HG03025 (cell line): ENCODE measurements around the gene ATF6.
"Not testable (repeated sequence)": the region's sequence is repeated elsewhere in the genome, so short reads cannot be mapped to it uniquely, and the experiment has no call there.

Experiments used
- ATAC-seq: cut with Tn5 transposase; IDR thresholded peaks from one replicate; pipeline ENCODE4 v1.9.1; 2021; ENCODE audit warnings: mild to moderate bottlenecking, moderate library complexity; ENCODE audit not compliant: unreplicated experiment, low FRiP score

Gene ATF6

DNA sequence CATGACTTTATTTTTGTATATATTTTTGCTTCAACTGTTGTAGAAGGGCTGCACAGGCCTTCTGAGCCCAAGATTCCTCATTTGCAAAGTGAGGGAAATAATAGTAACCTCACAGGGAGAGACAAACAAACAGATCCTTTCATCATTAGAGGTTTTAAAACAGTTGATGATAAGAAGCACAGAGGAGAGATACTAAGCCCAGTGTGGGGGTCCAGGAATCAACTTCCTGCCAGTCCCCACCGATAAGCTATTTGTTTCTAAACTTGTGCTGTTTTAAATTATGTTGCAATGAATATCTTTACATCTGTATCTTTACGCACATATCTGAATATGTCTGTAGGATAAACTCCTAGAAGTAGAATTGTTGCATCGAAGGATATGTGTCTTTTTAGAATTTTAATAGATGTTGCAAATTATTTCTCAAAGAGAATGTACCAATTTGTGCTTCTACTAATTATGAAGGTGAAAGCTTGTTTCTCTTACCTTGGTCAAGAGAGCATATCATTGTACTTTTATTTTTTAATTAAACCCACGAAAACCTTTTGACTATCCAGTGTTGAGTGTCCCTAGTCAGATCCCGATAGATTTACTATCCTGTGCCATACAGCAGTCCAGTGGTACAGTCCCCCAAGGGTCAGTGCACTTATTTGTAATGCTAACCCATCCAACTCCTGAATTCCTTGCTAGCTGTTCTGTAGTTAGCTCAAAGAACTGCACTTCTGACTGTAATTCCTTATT lies 34.0 kb upstream of the ATF6 start:
- ATAC-seq, result no peak

DNA sequence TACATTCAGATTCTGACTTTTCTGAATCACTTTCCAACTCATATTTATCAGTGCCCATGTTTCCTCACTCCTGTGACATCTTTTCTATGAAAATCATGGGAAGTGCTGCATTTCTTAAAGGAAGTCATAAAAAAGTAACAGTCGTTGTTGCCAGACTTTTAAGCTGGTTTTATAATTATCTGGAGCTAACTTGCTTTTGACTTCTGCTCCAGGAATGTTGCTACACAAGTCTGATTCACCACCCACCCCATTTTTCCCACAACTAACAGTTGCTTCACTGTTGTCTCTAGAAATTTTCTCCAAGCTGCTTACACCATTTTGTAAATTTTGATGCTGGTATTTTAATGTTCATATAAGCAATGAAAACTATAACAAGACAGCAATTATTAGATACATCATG lies 32.6 kb upstream of the ATF6 start:
- ATAC-seq, result no peak

DNA sequence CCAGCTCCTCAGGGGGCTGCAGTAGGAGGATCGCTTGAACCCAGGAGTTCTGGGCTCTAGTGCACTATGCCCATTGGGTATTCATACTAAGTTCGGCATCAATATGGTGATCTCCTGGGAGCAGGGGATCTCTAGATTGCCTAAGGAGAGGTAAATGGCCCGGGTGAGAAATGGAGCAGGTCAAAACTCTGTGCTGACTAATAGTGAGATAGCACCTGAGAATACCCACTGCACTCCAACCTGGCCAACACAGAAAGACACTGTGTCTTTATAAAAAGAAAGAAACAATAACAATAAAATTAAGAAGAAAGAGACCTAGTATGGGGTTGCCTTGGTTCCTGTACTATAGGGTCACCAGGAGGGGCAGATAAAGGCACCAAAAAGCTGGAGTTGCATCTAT lies 30.3 kb upstream of the ATF6 start:
- ATAC-seq, result no peak

DNA sequence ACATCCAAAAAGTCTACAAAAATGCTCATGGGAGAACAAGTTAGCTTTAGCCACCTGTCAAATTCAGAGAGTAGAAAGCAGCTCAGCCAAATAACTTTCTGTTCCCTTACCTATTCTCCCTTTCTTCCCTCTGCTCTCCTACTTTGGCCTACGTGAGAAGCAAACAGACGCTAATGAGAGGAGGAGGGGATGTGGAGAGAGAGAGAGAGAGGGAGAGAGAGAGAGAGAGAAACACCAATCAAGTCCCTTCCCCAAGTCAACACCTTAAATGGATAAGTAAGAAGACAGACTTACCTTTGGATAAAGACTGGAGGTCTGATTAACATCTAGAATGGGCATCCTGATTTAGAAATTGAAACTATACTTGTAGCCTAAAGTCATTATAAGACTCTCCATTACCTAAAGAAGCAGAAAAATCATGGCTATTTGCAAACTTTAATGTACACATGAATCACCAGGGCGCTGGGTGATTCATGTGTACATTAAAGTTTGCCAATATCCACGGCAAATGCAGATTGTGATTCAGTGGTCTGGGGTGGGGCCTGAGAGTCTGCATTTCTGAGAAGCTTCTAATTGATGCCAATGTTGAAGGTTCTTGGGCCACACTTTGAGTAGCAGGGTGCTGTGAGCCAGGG lies 29.7 kb upstream of the ATF6 start:
- no peak for ATAC-seq

DNA sequence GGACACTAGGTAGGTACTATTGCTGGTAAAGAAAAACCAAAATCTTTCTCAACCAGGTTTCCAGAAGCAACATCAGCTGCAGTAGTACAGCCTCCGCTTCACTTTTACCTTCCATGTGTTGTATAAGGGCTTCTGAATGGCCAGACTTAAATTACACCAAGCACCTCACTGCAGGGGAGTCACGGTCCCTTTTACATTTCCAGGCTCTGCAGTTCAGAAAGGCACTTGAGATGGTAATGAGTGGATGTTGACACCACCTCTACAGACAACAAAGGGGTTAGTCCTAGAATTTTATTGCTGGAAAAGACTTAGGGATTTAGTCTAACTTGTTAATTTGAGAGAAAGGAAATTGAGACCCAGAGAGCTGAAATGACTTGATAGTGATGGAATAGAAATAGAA lies 28.5 kb upstream of the ATF6 start:
- ATAC-seq, result no peak

DNA sequence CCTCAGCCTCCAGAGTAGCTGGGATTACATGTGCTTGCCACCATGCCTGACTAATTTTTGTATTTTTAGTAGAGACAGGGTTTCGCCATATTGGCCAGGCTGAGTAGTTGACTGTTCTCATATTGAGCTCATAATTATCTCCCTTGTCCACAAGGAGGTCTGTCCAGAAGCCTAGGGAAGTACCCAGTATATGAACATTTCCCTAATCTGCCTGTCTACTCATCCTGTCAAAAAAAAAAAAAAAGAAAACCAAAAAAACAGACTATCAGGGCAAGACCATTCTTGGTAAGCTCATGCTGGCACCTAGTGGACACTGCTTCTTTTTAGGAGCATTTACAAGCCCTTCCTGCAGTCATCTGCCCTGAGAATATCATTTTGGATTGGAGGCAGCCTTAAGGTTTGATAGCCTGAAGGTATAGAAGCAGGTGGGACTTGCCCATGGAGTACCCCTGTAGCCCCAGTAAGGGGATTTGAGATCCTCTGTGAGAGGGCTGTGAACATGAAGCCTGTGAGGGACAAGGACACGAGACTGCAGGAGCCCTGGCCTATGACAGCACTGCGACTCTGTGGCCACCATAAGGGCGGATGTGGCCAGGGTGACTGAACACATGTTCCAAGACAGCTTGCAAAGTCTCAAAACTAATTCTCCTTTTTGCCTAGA lies 27.4 kb upstream of the ATF6 start:
- no peak for ATAC-seq

DNA sequence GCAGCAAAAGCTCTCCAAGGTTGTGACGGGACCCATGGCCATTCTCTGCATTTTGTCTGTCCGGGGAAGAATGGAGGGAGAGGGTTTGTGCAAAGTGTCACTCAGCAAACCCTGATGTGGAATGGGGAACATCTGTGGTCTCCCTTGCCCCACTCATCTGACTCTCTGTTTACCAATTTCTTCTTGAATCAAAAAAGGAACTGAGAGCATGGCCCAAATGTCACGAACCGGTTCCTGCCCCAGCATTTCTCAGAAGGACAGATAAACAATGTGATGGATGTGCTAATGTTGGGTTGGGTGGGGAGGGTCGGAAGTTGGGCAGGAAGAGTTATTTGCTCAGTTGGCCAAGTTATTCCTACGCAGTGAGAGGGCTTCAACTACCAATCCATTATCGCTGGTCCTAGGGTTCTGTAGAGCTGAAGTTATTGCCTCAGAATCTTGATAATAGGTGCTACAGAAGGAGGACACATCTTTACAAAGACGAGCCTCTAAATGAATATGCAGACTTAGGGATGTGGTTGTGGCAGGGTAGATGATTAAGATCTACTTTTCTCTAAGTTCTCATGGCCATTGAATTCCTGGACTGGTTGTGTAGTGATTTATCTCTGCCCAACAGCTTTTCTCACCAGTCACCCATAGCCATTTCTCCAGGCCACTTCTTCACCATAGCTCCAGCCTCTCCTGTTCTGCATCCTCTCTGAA lies 26.1 kb upstream of the ATF6 start:
- no peak for ATAC-seq

DNA sequence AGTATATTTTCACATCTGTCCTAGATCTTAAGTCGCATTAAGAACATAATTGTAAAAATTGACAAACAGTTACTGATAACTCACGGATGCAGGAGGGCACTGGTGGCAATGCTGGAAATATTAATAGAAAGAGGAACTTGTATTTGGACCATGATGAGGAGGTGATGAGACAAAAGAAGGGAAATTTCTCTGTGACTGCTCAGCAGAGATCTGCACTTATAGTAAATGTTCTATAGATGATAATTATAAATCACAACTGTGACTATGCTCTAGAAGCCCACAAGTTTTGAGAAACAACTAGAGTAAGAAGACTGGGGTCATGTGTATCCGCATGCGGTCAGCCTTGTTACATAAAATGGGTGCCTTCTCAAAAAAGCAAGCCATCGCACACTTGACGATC lies 25.2 kb upstream of the ATF6 start:
- ATAC-seq, result no peak

DNA sequence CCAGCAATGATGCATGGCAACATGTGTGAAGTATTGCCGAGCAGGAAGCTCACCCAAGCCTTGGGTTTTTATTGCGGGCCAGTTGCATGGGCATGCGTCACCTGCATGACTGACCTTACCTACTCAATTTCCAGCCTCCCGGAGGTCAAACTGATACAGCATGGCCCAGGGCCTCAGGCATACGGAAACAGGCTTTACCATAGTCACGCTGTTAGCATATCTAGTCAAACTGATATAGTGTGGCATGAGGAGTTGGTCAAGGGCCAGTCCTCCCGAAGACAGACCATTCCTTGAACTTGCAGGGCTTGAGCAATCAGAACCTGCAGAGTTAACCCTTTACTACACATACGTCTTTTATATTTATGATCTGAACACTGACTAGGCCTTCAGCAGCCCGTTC lies 22.9 kb upstream of the ATF6 start:
- ATAC-seq, result no peak

DNA sequence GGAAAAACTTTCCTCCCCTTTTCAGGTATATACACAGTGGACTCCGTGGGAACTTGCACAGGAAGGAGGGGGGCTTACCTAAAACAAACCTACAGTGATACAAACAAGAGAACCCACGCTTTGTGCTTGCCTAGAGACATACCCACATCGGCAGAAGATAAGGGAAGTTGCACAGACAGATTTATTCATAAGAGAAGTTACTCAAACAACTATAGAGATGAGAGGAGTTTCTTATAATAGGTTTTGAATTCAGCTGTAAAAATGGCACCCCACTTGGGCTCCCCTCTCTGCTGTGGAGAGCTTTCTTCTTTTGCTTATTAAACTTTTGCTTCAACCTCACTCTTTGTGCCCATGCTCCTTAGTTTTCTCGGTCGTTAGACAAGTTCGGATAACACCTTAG lies 18.3 kb upstream of the ATF6 start:
- ATAC-seq, result no peak

DNA sequence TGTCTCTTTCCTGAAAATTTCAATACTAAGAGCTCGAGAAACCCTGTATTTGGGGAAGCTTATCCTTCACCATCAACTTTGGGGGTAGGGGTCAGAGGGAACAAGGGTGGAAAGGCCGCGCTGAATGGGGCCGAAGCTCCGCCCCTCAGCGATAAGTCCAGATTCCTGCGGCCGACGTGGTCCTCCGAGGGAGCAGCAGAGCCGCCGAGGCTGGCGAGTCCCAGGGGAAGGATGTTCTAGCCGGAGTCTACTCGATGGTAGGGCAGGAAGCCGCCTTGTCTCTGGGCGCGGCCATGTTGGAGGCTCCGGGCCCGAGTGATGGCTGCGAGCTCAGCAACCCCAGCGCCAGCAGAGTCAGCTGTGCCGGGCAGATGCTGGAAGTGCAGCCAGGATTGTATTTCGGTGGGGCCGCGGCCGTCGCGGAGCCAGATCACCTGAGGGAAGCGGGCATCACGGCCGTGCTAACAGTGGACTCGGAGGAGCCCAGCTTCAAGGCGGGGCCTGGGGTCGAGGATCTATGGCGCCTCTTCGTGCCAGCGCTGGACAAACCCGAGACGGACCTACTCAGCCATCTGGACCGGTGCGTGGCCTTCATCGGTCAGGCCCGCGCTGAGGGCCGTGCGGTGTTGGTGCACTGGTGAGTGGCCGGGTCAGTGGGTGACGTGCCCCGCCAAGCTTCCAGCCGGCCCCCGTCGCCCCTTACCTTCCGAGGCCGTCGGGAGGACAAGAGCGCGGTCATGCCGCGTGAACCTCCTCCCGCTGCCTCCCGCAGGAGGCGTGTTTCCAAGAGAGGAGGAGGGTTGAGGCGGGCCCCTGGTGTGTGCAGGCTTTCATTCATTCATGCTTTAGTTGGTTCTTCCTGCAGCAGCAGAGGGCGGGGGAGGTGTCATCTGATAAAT lies 16.4 kb upstream of the ATF6 start, which contains the start of gene DUSP12:
TSS of gene DUSP12 (plus strand) at position 278 of the 899 bp plus-strand sequence. CDS start at position 294, 16 bp downstream.
- peak; percentile 80 for ATAC-seq

DNA sequence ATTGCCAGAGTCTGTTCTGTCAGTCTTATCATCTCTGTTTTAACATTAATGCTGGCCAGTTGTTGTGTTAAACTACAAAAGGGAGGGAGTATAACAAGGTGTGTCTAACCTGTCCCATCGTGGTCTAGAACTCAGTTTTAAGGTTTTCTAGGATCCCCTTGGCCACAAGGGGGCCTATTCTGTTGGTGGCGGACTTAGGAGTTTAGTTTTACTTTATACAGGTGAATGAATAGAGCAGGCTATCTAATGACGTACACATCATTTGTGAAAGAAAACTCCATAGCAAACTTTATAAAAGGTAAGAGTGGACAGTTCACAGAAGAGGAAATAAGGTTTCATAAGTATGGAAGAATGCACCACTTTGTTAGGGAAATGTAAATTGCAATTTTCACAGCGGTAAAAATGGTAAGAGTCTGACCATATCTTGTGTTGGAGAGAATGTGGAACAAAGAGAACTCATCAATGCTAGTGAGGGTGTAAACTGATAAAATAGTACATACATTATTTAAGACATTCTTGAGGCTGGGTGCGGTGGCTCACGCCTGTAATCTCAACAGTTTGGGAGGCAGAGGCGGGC lies 2.5 kb upstream of the ATF6 start:
- no peak for ATAC-seq

DNA sequence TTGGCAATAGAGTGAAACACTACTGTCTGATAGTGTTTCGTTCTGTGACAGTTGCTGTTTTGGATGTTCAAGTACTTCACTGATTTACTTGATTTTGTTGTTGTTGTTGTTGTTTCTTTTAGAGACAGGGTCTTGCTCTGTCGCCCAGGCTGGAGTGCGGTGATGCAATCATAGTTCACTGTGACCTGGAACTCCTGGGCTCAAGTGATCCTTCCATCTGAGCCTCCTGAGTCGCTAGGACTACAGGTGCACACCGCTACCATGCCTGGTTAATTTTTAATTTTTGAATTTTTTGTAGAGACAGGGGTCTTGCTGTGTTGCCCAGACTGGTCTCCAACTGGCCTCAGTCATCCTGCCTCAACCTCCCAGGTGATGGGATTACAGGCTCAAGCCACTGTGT lies 2.3 kb downstream of the ATF6 start:
- no peak for ATAC-seq

DNA sequence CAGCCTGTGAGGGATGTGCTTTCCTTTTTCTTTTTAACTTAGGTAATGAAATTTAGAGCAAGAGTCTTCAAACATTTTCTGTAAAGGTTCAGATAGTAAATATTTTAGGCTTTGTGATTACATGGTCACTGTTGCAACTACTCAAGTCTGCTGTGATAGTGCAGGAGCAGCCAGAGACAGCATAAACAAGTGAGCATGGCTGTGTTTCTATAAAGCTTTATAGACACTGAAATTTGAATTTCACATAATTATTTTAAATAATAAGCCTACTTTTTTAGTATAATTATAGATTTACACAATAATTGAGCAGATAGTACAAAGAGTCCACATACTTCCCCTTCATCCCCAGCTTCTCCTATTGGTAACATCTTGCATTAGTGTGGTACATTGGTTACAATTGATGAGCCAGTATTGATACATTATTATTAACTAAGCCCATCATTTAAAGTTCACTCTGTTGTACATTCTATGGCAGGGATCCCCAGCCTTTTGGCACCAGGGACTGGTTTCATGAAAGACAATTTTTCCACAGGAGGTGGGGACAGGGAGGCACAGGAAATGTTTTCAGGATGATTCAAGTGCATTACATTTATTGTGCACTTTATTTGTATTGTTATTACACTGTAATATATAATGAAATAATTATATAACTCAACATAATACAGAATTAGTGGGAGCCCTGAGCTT lies 3.0 kb downstream of the ATF6 start:
- no peak for ATAC-seq

DNA sequence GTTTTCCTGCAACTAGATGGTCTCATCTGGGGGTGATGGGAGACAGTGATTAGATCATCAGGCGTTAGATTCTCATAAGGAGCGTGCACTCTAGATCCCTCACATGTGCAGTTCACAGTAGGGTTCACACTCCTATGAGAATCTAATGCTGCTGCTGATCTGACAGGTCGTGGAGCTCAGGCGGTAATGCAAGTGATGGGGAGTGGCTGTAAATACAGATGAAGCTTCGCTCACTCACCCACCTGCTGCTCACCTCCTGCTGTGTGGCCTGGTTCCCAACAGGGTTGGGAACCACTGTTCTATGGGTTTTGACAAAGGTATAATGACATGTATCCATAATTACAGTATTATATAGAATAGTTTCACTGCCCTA lies 3.5 kb downstream of the ATF6 start:
- not testable (repeated sequence) for ATAC-seq

DNA sequence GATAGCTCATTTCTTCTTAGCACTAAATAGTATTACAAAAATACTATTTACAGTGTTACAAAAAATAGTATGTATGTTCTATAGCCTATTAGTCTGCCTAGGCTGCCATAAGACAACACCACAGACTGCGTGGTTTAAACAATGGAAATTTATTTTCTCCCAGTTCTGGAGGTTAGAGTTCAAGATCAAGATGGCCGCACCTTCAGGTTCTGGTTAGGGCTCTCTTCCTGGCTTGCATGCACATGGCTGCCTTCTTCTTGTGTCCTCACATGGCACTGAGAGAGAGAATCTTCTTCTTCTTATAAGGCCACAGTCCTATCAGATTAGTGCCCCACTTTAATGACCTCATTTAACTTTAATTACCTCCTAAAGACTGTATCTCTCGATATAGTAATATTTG lies 4.1 kb downstream of the ATF6 start:
- ATAC-seq, result no peak

DNA sequence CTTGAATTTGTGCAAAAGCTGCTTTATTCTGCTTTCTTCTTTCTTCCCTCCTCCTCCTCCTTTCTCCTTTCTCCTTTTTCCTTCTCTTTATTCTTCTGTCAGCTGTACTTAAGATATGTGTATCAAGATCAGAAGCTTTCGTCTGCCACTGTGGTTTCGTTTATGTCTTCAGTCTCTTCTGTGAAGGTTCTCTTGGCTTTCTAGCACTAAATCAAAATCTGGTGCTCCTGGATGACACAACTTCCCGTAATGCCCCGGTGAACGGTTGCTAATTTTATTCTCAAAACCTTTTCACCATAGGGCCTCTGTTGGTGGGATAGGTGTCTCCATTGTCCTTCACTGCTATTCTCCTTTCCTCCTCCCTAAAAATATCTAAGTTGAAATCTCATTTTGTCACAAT lies 5.0 kb downstream of the ATF6 start:
- ATAC-seq, result no peak

DNA sequence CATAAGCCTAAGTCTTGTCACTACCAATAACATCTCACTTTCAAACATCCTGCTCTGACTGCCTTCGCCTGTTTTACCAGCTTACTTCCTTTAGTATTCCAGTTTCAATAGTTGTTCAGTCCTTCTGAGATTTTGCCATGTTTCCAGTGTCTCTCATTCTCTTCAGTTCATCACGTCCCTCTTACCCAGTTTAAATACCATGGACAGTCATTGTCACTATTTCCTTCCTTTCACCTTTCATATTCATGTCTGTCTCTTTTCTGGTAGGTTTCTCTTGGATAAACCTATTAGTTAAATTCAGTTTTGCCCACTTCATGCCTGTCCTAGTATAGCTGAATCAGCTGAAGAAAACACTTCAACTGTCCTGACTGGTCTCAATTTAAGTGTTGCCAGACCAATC lies 5.9 kb downstream of the ATF6 start:
- no peak for ATAC-seq

DNA sequence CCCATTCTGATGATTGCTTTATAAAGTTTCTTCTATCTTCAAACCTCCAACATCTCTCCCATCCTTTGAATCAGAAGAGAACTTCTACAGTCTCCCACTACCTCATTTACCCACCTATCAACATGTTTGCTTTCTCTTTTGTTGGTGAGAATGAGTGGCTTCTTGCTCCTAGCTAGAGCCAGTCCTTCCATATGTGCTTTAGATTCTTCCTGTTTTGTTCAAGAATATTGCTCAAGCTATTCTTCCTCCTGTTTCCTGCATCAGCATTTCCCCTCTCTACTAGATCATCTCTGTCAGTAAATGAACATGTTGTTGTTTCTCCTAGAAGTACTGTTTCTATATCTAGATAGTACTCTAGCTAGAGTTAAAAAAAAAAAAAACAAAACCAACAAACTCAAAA lies 6.3 kb downstream of the ATF6 start:
- no peak for ATAC-seq
